D721Med (cell line): ENCODE results near the gene ECHS1.
"Not testable (repeated sequence)": the region's sequence is repeated elsewhere in the genome, so short reads cannot be mapped to it uniquely, and the experiment has no call there.

Experiments used
- DNase-seq: peaks from one replicate; pipeline ENCODE4 v3.0.0; 2011; ENCODE audit warnings: low spot score; ENCODE audit not compliant: insufficient read length
- FAIRE-seq: peaks from 2 replicates; lab custom pipeline; 2011; peaks lifted over from hg19 to GRCh38; lab: Jason Lieb, UNC
- TF ChIP-seq, protein P1 (sequence below): IDR thresholded peaks from 2 replicates; pipeline ENCODE4 v1.5.1; 2012; ENCODE audit warnings: mild to moderate bottlenecking, control low read depth; ENCODE audit not compliant: insufficient read depth; ENCODE audit errors: missing control alignments

The ECHS1 gene

DNA sequence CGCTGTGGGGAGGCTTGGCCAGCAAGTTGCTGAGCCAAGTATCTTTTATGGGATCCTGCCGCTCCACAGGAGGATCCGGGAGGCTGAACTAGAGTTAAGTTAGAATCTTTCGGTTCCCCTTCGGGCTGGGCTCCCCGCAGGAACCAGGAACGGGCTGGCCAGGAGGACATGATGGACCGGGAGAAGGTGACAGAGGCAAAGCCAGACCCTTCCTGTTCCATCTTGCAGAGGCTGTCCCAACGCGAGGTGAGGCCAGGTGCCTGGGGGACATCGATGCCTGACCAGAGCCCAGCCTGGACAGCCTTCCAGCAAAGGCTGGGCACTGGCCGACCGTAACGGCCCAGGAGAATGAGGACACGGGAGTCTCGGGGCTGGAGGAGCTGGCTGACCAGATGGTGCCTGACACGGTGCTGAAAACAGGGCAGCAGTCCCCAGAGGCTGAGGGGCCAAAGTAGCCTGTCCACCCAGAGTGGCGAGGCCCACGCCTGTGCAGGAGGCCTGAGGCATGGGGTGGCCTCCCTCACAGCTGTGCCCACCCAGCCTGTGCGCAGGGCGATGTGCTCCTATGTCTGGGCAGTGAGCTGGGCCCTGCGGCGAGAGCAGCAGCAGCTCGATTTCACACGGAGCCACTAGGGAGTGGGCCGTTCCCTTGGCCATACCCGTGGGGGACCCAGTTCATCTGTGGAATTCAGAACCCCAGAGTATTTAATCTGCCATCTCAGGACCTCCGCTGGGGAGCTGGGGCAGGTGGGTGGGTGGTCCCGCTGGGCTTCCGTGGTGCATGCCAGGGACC is 4.1 kb upstream of the ECHS1 start:
- FAIRE-seq (no peak), DNase-seq (no peak)
- TF ChIP-seq, protein P1, sequence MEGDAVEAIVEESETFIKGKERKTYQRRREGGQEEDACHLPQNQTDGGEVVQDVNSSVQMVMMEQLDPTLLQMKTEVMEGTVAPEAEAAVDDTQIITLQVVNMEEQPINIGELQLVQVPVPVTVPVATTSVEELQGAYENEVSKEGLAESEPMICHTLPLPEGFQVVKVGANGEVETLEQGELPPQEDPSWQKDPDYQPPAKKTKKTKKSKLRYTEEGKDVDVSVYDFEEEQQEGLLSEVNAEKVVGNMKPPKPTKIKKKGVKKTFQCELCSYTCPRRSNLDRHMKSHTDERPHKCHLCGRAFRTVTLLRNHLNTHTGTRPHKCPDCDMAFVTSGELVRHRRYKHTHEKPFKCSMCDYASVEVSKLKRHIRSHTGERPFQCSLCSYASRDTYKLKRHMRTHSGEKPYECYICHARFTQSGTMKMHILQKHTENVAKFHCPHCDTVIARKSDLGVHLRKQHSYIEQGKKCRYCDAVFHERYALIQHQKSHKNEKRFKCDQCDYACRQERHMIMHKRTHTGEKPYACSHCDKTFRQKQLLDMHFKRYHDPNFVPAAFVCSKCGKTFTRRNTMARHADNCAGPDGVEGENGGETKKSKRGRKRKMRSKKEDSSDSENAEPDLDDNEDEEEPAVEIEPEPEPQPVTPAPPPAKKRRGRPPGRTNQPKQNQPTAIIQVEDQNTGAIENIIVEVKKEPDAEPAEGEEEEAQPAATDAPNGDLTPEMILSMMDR: no peak

DNA sequence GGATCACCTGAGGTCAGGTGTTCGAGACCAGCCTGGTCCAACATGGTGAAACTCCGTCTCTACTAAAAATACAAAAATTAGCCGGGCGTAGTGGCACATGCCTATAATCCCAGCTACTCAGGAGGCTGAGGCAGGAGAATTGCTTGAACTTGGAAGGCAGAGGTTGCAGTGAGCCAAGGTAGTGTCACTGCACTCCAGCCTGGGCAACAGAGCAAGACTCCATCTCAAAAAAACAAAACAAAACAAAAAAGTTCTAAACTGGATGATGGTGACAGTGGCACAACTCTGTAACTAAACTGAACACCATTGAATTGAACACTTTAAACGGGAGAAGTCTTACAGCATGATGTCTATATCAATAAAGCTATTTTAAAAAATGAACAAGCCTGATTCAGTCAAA is 3.0 kb upstream of the ECHS1 start:
- FAIRE-seq, DNase-seq: not testable (repeated sequence)

DNA sequence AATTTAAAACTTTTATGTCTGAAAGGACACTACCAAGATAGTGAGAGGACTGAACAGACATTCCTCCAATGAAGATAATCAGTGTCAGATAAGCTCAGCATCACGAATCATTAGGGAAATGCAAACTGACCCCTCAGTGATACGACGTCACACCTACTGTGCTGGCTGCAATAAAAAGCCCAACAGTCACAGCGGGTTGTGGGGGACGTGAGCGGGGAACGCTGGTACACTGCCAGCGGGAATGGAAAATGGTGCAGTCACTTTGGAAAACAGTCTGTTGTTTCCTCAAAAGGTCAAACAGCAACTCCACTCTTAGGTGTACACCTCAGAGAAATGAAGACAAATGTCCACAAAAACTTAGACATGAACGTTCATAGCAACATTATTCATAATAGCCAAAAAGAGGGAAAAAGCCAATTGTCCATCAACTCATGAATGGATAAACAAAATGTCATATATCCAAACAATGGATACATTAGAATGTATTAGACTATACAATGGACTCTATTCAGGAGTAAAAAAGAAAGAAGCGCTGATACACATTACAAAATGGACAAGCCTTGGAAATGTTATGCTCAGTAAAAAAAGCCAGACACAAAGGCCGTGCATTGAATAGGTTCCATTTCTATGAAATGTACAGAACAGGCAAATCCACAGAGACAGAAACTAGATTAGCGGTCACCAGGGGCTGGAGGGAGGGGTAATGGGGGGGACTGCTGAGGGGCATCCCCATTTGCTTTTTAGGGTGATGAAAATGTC is 2.4 kb upstream of the ECHS1 start:
- DNase-seq (no peak), FAIRE-seq (no peak)
- TF ChIP-seq, protein P1: no peak

DNA sequence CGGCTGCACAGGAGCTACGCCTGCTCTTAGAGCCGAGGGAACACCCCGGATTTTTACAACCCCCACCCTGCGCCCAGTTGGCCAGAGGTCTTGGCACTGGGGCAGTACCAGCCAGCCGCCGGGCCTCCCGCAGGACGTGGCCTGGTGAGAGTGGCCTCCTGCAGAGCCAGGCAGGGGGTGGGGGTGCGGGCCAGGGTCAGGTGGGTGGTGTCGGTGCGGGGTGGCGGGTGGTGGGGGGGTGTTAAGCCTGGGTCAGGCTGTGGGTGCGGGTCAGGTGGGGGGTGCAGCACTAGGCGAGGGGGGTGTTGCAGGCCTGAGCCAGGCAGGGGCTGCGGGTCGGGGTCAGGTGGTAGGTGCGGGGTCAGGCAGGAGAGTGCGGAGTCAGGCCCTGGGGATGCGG is 647 bp downstream of the ECHS1 start:
- FAIRE-seq (no peak), DNase-seq (no peak)
- TF ChIP-seq, protein P1: no peak

DNA sequence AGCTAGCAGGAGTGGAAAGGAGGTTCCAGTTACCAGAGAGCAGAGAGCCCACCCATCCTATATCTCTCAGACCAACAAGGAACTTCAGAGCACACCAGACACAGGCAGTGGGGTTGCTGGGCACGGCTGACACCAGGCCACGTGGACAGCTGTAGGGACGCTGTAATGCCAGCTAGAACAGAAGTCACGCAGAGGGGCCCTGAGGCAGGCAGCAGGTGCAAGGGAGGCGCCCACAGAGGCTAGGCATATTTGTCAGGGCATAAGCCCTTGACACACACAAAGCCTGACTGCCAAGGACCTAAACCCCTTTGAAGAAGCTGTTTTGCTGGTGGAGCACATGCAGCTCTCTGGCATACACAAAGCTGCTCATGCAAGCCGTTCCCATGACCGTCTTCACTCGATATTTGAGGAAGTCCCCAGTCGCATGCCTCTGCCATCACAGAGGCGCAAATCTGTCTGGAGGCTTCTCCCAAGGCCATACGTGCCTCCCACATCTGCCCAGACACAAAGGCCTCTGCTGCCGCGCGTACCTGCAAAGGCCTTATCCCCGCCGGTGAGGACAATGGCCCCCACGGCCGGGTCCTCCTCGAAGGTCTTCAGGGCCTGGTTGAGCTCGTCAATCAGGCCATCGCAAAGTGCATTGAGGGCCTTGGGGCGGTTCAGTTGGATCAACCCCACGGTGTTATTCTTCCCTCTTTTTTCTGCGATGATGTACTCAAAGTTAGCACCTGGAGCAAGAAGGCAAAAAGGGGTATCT is 2.9 kb downstream of the ECHS1 start:
- no peak for DNase-seq
- FAIRE-seq: no peak

DNA sequence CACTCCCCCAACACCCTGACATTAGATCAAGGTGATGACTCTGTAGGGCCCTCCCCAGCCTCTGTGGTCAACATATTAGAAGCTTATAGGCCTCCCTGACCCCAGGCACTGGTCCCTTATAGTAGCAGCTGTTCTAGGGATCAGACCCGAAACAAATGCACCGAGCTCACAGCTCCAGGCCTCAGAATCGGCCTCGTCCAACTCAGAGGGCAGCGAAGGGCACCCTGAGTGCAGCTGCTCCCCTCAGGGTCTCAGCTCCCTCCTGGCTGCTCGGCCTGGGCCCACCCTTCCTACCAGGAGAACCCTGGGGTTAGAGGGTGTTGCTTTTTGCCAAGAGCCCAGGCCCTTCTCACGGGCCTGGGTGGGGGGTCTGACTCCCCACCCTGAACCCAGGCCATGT is 5.0 kb downstream of the ECHS1 start:
- TF ChIP-seq, protein P1: no peak
- no peak for FAIRE-seq

More for the DNA sequence above, 2.9 kb downstream of the ECHS1 start:
- TF ChIP-seq, protein P1: no peak

DNA sequence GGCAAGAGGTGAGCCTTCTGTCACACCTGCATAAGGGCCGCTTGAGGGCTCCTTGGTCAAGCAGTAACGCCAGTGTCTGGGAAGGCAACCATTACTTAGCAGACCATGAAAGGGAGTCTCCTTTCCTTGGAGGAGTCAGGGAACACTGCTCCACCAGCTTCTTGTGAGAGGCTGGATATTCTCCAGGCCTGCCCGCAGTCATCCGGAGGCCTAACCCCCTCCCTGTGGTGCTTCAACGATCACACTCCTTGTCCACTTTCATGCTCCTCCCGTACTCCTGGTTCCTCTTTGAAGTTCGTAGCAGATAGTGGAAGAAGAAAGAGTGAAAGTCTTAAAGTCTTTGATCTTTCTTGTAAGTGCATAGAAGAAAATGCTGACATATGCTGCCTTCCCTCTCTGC is 5.7 kb downstream of the ECHS1 start:
- FAIRE-seq, DNase-seq: not testable (repeated sequence)

More for the DNA sequence above, 5.0 kb downstream of the ECHS1 start:
- no peak for DNase-seq
